Activated T-cell treated with anti-CD3 and anti-CD28 coated beads for 4 hours (primary cell): Measurements from ENCODE around the gene FCHSD1.

Experiments
- DNase-seq: peaks from one replicate; pipeline ENCODE4 v3.0.0-alpha.2; 2020

Gene FCHSD1

GRCh38 chr5:141672841-141673813 lies 21.9 kb upstream of the FCHSD1 start:
- DNase-seq = no peak

GRCh38 chr5:141672071-141672840 lies 21.0 kb upstream of the FCHSD1 start:
- no peak for DNase-seq

GRCh38 chr5:141669520-141669919 lies 18.3 kb upstream of the FCHSD1 start:
- DNase-seq = no peak

- no peak for DNase-seq
Measured at GRCh38 chr5:141668601-141669265, 17.5 kb upstream of the FCHSD1 start.

GRCh38 chr5:141665995-141666940 lies 15.1 kb upstream of the FCHSD1 start:
- no peak for DNase-seq

GRCh38 chr5:141664733-141665461 lies 13.7 kb upstream of the FCHSD1 start:
- peak; percentile 60 for DNase-seq

GRCh38 chr5:141663506-141663905 lies 12.3 kb upstream of the FCHSD1 start:
- no peak for DNase-seq

- no peak for DNase-seq
Measured at GRCh38 chr5:141662028-141662427, 10.8 kb upstream of the FCHSD1 start.

GRCh38 chr5:141657937-141658545 lies 6.8 kb upstream of the FCHSD1 start:
- no peak for DNase-seq

GRCh38 chr5:141657404-141657803 lies 6.2 kb upstream of the FCHSD1 start:
- DNase-seq = no peak

- DNase-seq = no peak
Measured at GRCh38 chr5:141656396-141656795, 5.2 kb upstream of the FCHSD1 start.

GRCh38 chr5:141655020-141655419 lies 3.8 kb upstream of the FCHSD1 start:
- no peak for DNase-seq

- DNase-seq = no peak
Measured at GRCh38 chr5:141654298-141654697, 3.1 kb upstream of the FCHSD1 start.

- no peak for DNase-seq
Measured at GRCh38 chr5:141651728-141652105, 499 bp upstream of the FCHSD1 start.

GRCh38 chr5:141649972-141650371 lies 1.2 kb downstream of the FCHSD1 start:
- DNase-seq = no peak

GRCh38 chr5:141649056-141649688 lies 2.0 kb downstream of the FCHSD1 start:
- no peak for DNase-seq

- DNase-seq = no peak
Measured at GRCh38 chr5:141647851-141648250, 3.4 kb downstream of the FCHSD1 start.

GRCh38 chr5:141647242-141647641 lies 4.0 kb downstream of the FCHSD1 start:
- DNase-seq = no peak

GRCh38 chr5:141646026-141646425 lies 5.2 kb downstream of the FCHSD1 start:
- DNase-seq = no peak

GRCh38 chr5:141641634-141642267 lies 9.5 kb downstream of the FCHSD1 start:
- no peak for DNase-seq
